ENCODE measurements around the gene MMD. TPM values are rescaled to one million over a fixed set of nuclear protein-coding genes. Genes with fewer than 3 reads are reported as not detected.
"Not testable (repeated sequence)": the region's sequence is repeated elsewhere in the genome, so short reads cannot be mapped to it uniquely, and the experiment has no call there.

MMD gene
- total RNA-seq, 1 donor from 2014 or later: 36.9 TPM

DNA sequence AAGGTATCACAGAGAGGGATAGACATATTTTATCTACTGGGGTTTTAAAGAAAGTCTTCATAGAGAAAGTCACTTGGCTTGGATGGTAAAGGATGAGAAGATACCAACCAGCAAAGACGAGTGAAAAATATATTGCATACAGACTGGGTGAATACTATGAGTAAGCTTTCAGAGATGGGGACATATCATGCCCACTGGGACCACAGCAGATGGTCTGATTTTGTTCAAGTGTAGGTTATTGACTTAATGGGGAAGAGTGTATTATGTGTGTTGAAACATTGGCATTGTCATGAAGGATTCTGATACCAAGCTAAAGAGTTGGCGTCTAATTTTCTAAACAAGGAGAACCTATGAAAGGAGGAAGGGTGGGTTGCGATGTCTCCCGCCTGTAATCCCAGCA, 13.8 kb upstream of the MMD start:
- H3K4me1 Mint-ChIP-seq (ENCODE audit: unreplicated experiment): peaks cover 55% of the 10 kb centered on the region
- H3K36me3 Mint-ChIP-seq: no peaks in the 10 kb centered on the region
- TF ChIP-seq, protein P1, sequence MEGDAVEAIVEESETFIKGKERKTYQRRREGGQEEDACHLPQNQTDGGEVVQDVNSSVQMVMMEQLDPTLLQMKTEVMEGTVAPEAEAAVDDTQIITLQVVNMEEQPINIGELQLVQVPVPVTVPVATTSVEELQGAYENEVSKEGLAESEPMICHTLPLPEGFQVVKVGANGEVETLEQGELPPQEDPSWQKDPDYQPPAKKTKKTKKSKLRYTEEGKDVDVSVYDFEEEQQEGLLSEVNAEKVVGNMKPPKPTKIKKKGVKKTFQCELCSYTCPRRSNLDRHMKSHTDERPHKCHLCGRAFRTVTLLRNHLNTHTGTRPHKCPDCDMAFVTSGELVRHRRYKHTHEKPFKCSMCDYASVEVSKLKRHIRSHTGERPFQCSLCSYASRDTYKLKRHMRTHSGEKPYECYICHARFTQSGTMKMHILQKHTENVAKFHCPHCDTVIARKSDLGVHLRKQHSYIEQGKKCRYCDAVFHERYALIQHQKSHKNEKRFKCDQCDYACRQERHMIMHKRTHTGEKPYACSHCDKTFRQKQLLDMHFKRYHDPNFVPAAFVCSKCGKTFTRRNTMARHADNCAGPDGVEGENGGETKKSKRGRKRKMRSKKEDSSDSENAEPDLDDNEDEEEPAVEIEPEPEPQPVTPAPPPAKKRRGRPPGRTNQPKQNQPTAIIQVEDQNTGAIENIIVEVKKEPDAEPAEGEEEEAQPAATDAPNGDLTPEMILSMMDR (conservative IDR thresholded peaks at IDR 0.05): no peak
- H3K27me3 Mint-ChIP-seq: peaks cover 2% of the 10 kb centered on the region
- no peaks in the 10 kb centered on the region for H3K9me3 Mint-ChIP-seq
- H3K4me3 Mint-ChIP-seq: no peak overlapping the region
- no peak overlapping the region for H3K27ac Mint-ChIP-seq
- DNase-seq (ENCODE audit: extremely low spot score, unreplicated experiment): no peak

GRCh38 chr17:55434721-55435120, 13.1 kb upstream of the MMD start:
- Mint-ChIP-seq H3K27ac (no peak overlapping the region), H3K27me3 (no peaks in the 10 kb centered on the region), H3K4me3 (no peak overlapping the region), H3K9me3 (no peaks in the 10 kb centered on the region), H3K4me1 (ENCODE audit: unreplicated experiment) (peaks cover 53% of the 10 kb centered on the region), H3K36me3 (no peaks in the 10 kb centered on the region)
- TF ChIP-seq, protein P1 (conservative IDR thresholded peaks at IDR 0.05): no peak
- no peak for DNase-seq (ENCODE audit: extremely low spot score, unreplicated experiment)

DNA sequence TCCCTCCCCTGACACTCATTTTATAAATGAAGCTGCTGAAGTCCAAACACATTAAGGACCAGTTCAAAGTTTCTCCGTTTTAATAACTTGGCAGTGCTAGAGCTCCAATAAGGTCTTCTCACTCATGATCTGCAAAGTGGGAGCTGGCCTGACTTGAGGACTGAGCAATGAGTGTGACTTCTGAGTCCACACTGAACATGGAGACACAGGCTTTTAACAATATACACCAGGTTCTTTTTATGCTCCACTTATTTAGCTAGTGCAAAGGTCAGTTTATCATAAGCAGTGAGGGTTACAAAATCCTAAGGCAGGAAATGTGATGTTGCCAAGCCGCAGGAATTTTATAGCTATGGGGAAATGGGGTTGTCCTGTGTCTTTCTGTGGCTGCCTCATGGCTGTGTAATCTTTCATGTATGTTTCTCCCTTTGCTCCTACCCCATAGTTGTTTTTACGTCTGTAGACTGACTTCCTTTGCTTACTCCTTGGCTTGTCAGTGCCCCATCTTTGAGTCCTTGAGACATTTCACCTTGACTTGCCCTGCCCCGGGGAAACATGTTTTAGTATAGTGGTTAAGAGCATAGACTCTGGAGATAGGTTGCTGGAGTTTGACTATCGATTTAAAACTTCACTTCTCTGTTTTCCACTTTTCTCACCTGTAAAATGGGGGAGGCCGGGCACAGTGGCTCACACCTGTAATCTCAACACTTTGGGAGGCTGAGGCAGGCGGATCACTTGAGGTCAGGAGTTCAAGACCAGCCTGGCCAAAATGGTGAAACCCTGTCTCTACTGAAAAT, 12.2 kb upstream of the MMD start:
- DNase-seq (ENCODE audit: extremely low spot score, unreplicated experiment): no peak
- no peaks in the 10 kb centered on the region for H3K27me3 Mint-ChIP-seq
- peak overlapping the region; percentile 46 for H3K27ac Mint-ChIP-seq
- no peaks in the 10 kb centered on the region for H3K36me3 Mint-ChIP-seq
- no peak overlapping the region for H3K4me3 Mint-ChIP-seq
- H3K9me3 Mint-ChIP-seq: no peaks in the 10 kb centered on the region
- TF ChIP-seq, protein P1 (conservative IDR thresholded peaks at IDR 0.05): no peak
- H3K4me1 Mint-ChIP-seq (ENCODE audit: unreplicated experiment): peaks cover 46% of the 10 kb centered on the region

DNA sequence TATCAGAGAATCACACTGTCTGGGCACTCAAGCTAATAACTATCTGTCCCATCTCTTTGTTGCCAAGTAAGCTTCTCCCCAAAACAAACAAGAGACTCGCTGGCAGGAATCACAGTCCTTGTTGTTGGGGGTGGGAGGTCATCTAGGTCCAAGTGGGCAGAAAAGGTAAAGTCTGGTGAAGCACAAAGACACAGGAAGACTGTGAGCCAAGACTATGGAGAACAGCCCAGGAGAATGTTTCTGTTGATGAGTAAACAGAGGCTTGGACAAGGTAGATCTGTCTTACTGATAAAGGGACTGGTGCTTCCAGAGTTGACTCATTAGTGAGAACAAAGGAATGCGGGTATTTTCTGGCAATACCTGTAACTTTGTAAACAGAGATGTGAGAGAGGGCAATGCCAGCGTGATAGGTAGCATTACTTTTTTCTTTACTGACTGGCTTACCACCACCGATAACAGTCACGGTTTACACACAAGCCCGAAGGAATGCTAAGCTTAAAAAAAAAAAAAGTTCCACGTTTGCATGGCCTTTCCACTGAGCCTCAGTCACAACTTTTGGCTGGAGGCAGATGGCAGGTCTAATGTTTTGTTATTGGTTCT, 11.5 kb upstream of the MMD start:
- H3K4me1 Mint-ChIP-seq (ENCODE audit: unreplicated experiment): peaks cover 46% of the 10 kb centered on the region
- peak overlapping the region; percentile 55 for H3K27ac Mint-ChIP-seq
- no peaks in the 10 kb centered on the region for H3K9me3 Mint-ChIP-seq

GRCh38 chr17:55432358-55433028, 10.9 kb upstream of the MMD start:
- no peaks in the 10 kb centered on the region for H3K27me3 Mint-ChIP-seq
- no peaks in the 10 kb centered on the region for H3K36me3 Mint-ChIP-seq
- TF ChIP-seq, protein P1 (conservative IDR thresholded peaks at IDR 0.05): no peak
- H3K27ac Mint-ChIP-seq: peak overlapping the region; percentile 55
- no peak for DNase-seq (ENCODE audit: extremely low spot score, unreplicated experiment)
- H3K9me3 Mint-ChIP-seq: no peaks in the 10 kb centered on the region
- peaks cover 43% of the 10 kb centered on the region for H3K4me1 Mint-ChIP-seq (ENCODE audit: unreplicated experiment)
- H3K4me3 Mint-ChIP-seq: no peak overlapping the region

More for the DNA sequence above, 11.5 kb upstream of the MMD start:
- Mint-ChIP-seq H3K36me3 (no peaks in the 10 kb centered on the region), H3K4me3 (no peak overlapping the region), H3K27me3 (no peaks in the 10 kb centered on the region)
- TF ChIP-seq, protein P1 (conservative IDR thresholded peaks at IDR 0.05): no peak
- DNase-seq (ENCODE audit: extremely low spot score, unreplicated experiment): no peak

DNA sequence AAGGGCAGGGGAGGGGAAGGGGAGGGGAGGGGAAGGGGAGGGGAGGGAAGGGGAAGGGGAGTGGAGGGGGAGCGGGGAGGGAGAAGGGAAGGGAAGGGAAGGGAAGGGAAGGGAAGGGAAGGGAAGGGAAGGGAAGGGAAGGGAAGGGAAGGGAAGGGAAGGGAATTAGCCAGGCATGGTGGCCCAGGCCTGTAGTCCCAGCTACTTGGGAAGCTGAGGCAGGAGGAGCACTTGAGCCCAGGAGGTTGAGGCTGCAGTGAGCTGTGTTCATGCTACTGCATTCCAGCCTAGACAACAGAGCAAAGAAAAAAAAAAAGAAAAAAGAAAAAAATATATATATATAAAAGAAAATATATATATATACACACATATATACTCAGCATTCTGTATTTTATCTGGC, 10.3 kb upstream of the MMD start:
- H3K4me3 Mint-ChIP-seq; DNase-seq (ENCODE audit: extremely low spot score, unreplicated experiment); H3K27ac Mint-ChIP-seq; H3K27me3 Mint-ChIP-seq; H3K9me3 Mint-ChIP-seq; H3K36me3 Mint-ChIP-seq: not testable (repeated sequence)
- peaks cover 38% of the 10 kb centered on the region for H3K4me1 Mint-ChIP-seq (ENCODE audit: unreplicated experiment)
